Body of pancreas (tissue), 4 donors: ENCODE results near the gene SMIM5. TPM values are rescaled to one million over a fixed set of nuclear protein-coding genes. Genes with fewer than 3 reads are reported as not detected.
A peak's percentile ranks its signal among the peaks of the same experiment; 100 is the strongest.

ENCODE experiments used
- ATAC-seq: fragments of 150-250 bp; one replicate; pipeline ENCODE4 v1.9.1; 2016
- DNase-seq, 4 donors: peaks; one replicate each; pipeline ENCODE4 v3.0.0-alpha.2; 2019
- H3K27ac ChIP-seq, 4 donors: fragments of 200-600 bp; sonication (generic); 1 replicate in 3 of 4; 2 replicates in 1 of 4; pipeline versions ENCODE4 v1.5.1 to v1.6.1; 2016 to 2019; ENCODE audit warnings: mild to moderate bottlenecking in 1 of 4, mixed read lengths in 1 of 4, moderate library complexity in 1 of 4
- H3K27me3 ChIP-seq, 2 donors: fragments of 200-600 bp; sonication (generic); one replicate each; pipeline ENCODE4 v1.6.0; 2016; ENCODE audit warnings: mild to moderate bottlenecking in 1 of 2
- H3K36me3 ChIP-seq, 2 donors: fragments of 200-600 bp; sonication (generic); replicated peaks in 1 of 2; 2 replicates each; pipeline ENCODE4 v1.5.1; 2016; ENCODE audit warnings: low read depth in 2 of 2; ENCODE audit not compliant: insufficient read depth in 1 of 2
- H3K4me1 ChIP-seq: fragments of 200-600 bp; sonication (generic); one replicate; pipeline ENCODE4 v1.6.0; 2016
- H3K4me3 ChIP-seq, 2 donors: fragments of 200-600 bp; sonication (generic); 1 replicate in 1 of 2; 2 replicates in 1 of 2; pipeline ENCODE4 v1.5.1; 2016 to 2019
- H3K9me3 ChIP-seq, 3 donors: fragments of 200-600 bp; sonication (generic); 1 replicate in 2 of 3; 2 replicates in 1 of 3; pipeline ENCODE4 v1.5.1; 2016
- POLR2A ChIP-seq, 3 donors: fragments of 450-650 bp; IDR thresholded peaks; one replicate each; pipeline ENCODE4 v1.6.1; 2016; ENCODE audit warnings: antibody characterized with exemption in 3 of 3, mild to moderate bottlenecking in 2 of 3
- WGBS, 2 donors: methylation state at CpG; one replicate each; pipeline ENCODE4 v1.1.5; 2017; 5-methylcytosine and 5-hydroxymethylcytosine counted together
- intact Hi-C: fragments of 100-400 bp; cut with DNase I; formaldehyde crosslinking; loops from one replicate; pipeline ENCODE4 v1.15.1; 2023
- total RNA-seq, 2 donors: library from RNA; depleted of rRNA; stranded (reverse); fragments of >200 nt; gene quantifications; one replicate each; pipeline ENCODE4 v1.1.0, GENCODE V29; 2016
- TF ChIP-seq, protein P1 (sequence below), 7 experiments: fragments of 450-650 bp in 4 of 7; fragments of 200-600 bp in 3 of 7; sonication (generic) in 3 of 7; IDR thresholded peaks; one replicate each; pipeline ENCODE4 v1.5.1; 2016 to 2019; ENCODE audit warnings: antibody characterized with exemption in 7 of 7

Gene SMIM5
- total RNA-seq, 2 donors from 2014 or later, result 3.3 to 5.2 TPM

DNA sequence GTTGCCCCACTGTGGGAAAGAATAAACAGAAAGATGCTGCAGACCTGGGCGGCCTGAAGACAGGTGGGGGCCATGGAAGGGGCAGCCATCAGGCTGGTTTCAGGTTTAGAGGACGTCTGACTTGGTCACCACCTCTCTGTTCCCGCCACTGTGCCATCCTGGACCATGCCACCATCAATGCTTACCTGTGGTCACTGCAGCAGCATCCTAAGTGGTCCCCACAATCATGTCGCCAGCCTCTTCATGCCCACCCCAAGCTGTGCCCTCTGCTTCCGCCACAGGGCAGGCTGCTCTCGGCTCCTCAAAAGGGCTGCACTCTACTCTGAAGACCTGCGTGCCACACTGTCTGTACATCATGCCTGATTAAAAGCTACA lies 10.4 kb downstream of the SMIM5 start:
- peaks cover 60% of the 10 kb centered on the region for H3K4me1 ChIP-seq

GRCh38 chr17:75645501-75645888 lies 12.3 kb downstream of the SMIM5 start:
- Histone ChIP-seq H3K36me3 (no peaks in the 10 kb centered on the region), H3K27ac (peak overlapping the region; percentile 92 to 98 (median 96)), H3K9me3 (no peaks in the 10 kb centered on the region), H3K4me1 (peaks cover 54% of the 10 kb centered on the region), H3K4me3 (no peak overlapping the region), H3K27me3 (no peaks in the 10 kb centered on the region)
- TF ChIP-seq POLR2A (IDR thresholded peaks at IDR 0.05), result no peak
- TF ChIP-seq, protein P1, sequence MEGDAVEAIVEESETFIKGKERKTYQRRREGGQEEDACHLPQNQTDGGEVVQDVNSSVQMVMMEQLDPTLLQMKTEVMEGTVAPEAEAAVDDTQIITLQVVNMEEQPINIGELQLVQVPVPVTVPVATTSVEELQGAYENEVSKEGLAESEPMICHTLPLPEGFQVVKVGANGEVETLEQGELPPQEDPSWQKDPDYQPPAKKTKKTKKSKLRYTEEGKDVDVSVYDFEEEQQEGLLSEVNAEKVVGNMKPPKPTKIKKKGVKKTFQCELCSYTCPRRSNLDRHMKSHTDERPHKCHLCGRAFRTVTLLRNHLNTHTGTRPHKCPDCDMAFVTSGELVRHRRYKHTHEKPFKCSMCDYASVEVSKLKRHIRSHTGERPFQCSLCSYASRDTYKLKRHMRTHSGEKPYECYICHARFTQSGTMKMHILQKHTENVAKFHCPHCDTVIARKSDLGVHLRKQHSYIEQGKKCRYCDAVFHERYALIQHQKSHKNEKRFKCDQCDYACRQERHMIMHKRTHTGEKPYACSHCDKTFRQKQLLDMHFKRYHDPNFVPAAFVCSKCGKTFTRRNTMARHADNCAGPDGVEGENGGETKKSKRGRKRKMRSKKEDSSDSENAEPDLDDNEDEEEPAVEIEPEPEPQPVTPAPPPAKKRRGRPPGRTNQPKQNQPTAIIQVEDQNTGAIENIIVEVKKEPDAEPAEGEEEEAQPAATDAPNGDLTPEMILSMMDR (IDR thresholded peaks at IDR 0.05), result no peak
- DNase-seq (peak; percentile 51 to 80 (median 69)), ATAC-seq (peak; percentile 52)
- intact Hi-C loops, result no loop called here
- 21 to 45% methylated on average over 5 to 7 of the region's 7 CpGs for WGBS, 2 donors

More for the DNA sequence above, 10.4 kb downstream of the SMIM5 start:
- peak overlapping the region in 2 of 4 donors; percentile 49 to 92 for H3K27ac ChIP-seq
- no peak overlapping the region for H3K4me3 ChIP-seq
- DNase-seq (no peak), ATAC-seq (no peak)
- TF ChIP-seq, protein P1 (IDR thresholded peaks at IDR 0.05), result no peak
- TF ChIP-seq POLR2A (IDR thresholded peaks at IDR 0.05), result no peak
- intact Hi-C loops, result no loop called here
- WGBS, 2 donors, result 91 to 93% methylated on average over 7 of the region's 7 CpGs
- no peaks in the 10 kb centered on the region for H3K36me3 ChIP-seq
- H3K9me3 ChIP-seq, result no peaks in the 10 kb centered on the region
- H3K27me3 ChIP-seq, result no peaks in the 10 kb centered on the region

GRCh38 chr17:75645889-75646637 lies 12.8 kb downstream of the SMIM5 start:
- TF ChIP-seq POLR2A (IDR thresholded peaks at IDR 0.05), result peak; percentile 76 to 92 (median 91)
- TF ChIP-seq, protein P1 (IDR thresholded peaks at IDR 0.05), result peak in 1 of 7 experiments; percentile 11
- Histone ChIP-seq H3K36me3 (no peaks in the 10 kb centered on the region), H3K9me3 (no peaks in the 10 kb centered on the region), H3K27me3 (no peaks in the 10 kb centered on the region), H3K4me1 (peaks cover 54% of the 10 kb centered on the region), H3K27ac (peak overlapping the region; percentile 92 to 98 (median 96)), H3K4me3 (no peak overlapping the region)
- WGBS, 2 donors, result 9 to 16% methylated on average over 13 to 17 of the region's 17 CpGs
- ATAC-seq, result peak; percentile 96
- peak; percentile 90 to 97 (median 95) for DNase-seq
- intact Hi-C loops, result no loop called here

DNA sequence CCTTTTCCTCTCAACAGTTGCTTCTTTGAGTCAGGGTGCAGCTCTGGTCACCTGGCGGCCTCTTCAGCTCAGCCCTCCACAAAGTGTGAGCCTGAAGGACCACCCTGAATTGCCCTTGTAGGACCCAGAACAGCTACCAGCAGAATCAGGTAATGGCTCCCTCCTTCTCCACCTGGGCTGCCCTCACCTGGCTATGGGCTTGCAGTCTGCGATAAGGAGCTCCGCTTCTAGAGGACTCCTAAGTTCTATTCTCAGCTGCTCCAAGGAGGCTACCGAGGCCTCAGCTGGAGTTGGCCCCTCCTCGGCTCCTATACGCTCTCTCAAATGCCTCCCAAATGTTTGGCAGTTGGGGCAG lies 13.4 kb downstream of the SMIM5 start:
- Histone ChIP-seq H3K4me1 (peaks cover 49% of the 10 kb centered on the region), H3K4me3 (no peak overlapping the region)
- intact Hi-C loops, result no loop called here

More for the DNA sequence above, 13.4 kb downstream of the SMIM5 start:
- DNase-seq (no peak), ATAC-seq (no peak)
- H3K9me3 ChIP-seq, result no peaks in the 10 kb centered on the region
- H3K27me3 ChIP-seq, result no peaks in the 10 kb centered on the region
- H3K36me3 ChIP-seq, result no peaks in the 10 kb centered on the region
- TF ChIP-seq, protein P1 (IDR thresholded peaks at IDR 0.05), result no peak
- TF ChIP-seq POLR2A (IDR thresholded peaks at IDR 0.05), result no peak
- WGBS, 2 donors, result 63 to 74% methylated on average over 4 to 6 of the region's 6 CpGs
- peak overlapping the region; percentile 92 to 98 (median 96) for H3K27ac ChIP-seq
